HPDE6-E6E7 (cell line): ENCODE measurements around the gene MAN2B2.
A peak's percentile ranks its signal among the peaks of the same experiment; 100 is the strongest.

Experiments used
- DNase-seq: peaks from one replicate; pipeline ENCODE4 v3.0.0; 2011; ENCODE audit warnings: missing footprints; ENCODE audit errors: extremely low spot score

MAN2B2 gene

DNA sequence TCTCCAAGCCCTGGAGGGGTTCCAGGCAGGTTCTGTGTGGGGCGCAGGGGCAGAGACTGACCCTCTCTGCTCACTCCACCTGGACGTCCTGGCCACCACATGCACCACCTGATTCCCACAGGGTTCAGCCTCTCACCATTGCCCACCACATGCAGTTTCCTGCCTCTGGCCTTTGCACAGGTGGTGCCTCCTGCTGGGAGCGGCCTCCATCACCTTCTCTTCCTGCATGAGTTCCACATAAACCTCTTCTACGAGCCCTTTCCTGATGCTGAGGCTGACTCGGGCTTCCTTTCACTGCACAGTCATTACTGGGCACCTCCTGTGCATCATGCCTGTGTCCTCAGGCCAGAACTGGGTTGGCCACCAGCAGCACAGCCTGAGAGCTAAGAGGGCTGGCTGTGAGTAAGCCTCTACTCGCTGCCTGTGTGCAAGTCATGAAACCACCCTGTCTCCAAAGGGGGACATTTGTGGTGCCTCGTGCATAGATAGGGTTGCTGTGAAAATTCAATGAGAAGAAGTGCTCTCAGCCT lies 19.9 kb downstream of the MAN2B2 start:
- no peak for DNase-seq

DNA sequence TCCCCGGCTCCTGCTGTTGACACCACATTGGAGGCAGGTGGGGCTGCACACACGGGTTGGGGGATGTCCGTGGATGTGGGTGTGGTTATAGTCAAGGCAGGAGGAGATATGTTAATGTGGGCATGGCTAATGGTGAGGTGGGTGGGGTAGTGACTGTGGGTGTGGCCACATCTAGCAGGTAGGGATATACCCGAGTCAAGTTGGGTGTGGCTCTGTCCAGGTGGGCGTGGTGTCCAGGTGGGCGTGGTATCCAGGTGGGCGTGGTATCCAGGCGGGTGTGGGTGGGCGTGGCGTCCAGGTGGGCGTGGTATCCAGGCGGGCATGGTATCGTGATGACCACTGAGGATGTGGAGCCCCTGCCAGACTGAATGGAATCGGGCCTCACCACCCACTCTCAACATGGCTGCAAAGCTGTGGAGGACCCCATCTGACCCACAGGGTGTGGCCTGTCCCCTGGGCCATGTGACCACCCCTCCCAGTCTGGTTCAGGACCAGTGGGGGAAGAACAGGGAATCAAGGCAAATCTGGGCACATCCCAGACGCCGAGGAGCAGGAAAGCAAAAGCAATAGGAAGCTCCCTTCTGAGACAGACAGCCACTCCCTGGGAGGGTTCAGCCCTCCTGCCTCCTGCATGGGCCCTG lies 21.0 kb downstream of the MAN2B2 start:
- DNase-seq: peak; percentile 34

GRCh38 chr4:6596948-6597347 lies 22.0 kb downstream of the MAN2B2 start:
- DNase-seq: no peak

- no peak for DNase-seq
These were observed 23.1 kb downstream of the MAN2B2 start for GRCh38 chr4:6598127-6598526.

GRCh38 chr4:6598641-6599040 lies 23.7 kb downstream of the MAN2B2 start:
- DNase-seq: no peak

DNA sequence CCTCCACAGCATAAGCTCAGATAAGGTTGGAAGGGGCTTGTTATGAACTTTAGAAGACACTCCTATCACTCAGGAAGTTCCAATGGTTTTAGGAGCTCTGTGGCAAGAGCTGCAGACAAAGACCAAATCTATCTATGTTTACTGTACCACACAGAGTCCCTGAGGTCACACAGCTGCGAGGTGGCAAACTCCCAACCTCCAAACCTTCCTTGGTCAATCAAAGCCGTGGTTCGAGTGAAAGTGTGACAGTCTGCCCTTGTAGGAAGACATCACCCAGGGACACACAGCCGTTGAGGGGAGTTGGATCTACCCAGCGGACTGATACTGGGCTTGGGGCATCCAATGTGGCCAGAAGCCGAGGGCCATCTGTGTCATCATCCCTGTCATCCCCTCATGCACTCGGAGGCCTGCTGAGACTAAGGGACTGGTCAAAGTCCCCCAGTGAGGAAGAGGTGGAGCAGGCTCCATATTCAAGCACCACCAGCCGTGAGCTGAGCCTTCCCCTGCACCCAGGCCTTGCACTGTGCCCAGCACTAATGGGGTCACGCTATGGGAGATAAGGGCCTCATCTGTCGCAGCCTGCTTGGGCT lies 26.8 kb downstream of the MAN2B2 start:
- DNase-seq: no peak

- no peak for DNase-seq
These were observed 27.3 kb downstream of the MAN2B2 start for GRCh38 chr4:6602289-6602688.

- DNase-seq: no peak
These were observed 28.1 kb downstream of the MAN2B2 start for GRCh38 chr4:6603128-6603527.

DNA sequence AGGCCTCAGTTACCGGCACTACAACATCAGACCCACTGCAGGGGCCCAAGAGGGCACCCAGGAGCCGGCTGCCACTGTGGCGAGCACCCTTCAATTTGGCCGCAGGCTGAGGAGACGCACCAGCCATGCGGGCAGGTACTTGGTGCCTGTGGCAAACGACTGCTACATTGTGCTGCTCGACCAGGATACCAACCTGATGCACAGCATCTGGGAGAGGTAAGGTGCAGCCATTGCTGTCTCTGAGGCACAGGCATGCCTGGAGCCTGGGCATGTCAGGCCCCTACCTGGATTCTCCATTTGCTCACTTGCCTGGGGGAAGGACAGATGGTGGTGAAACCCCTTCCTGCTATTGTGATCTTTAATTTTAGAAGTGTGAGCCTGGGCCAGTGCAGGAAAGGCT lies 30.1 kb downstream of the MAN2B2 start:
- no peak for DNase-seq

GRCh38 chr4:6605605-6606004 lies 30.6 kb downstream of the MAN2B2 start:
- DNase-seq: no peak

DNA sequence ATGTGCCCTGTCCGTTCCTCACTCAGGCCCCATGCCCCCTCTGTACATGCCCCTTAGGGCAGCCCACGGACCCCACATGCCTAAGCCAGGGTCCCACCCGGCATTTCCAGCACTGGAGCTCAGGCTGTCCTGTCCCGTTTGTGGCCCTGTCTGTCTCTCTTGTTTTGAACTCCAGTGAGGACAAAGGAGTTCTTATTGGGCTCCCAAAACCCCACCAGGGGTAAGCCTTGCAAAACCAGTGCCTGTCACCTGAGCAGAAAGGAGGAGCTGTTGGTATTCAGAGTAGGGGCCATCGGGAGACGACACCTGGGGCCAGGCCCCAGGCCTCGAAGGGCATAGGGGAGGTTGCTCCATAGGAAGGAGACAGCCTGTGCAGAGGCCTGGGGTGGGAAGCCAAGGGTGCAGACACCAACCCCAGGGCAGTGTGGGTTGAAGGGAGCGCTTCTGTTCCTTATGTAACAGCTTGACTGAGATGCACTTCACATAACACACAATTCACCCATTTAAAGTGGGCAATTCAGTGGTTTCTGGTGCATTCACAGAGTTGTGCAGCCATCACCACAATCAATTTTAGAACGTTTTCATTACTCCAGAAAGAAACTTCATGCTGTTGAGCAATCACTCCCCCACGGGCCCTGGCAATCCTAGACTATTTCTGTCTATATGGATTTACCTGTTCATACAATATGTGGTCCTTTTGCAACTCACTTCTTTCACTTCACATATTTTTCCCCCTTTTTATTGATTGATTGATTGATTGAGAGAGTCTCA lies 31.7 kb downstream of the MAN2B2 start:
- no peak for DNase-seq

GRCh38 chr4:6607368-6608055 lies 32.5 kb downstream of the MAN2B2 start:
- no peak for DNase-seq

DNA sequence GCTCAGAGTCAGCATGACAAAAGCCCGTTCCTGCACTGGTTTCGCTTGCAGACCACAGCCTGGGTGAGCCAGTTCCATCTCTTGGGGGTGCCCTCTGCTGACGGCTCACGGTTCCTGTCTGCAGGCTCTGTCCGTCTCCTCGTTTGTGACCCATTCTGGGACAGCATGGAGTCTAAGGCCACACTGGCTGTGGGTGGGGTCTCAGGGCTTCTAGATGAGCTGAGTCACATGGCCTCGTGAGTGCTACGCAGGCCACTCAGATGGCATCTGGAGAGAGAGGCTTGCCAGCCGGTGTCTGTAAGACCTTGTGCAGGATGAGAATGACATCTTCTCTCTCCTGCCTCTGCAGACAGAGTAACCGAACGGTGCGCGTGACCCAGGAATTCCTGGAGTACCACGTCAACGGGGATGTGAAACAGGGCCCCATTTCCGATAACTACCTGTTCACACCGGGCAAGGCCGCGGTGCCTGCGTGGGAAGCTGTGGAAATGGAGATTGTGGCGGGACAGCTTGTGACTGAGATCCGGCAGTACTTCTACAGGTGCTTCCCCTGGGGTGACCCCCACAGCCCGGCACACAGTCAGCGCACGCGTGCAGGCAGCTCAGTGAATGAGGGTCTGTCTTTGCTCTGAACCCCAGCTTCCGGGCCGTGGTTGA lies 33.9 kb downstream of the MAN2B2 start:
- no peak for DNase-seq

GRCh38 chr4:6609415-6610079 lies 34.6 kb downstream of the MAN2B2 start:
- no peak for DNase-seq

DNA sequence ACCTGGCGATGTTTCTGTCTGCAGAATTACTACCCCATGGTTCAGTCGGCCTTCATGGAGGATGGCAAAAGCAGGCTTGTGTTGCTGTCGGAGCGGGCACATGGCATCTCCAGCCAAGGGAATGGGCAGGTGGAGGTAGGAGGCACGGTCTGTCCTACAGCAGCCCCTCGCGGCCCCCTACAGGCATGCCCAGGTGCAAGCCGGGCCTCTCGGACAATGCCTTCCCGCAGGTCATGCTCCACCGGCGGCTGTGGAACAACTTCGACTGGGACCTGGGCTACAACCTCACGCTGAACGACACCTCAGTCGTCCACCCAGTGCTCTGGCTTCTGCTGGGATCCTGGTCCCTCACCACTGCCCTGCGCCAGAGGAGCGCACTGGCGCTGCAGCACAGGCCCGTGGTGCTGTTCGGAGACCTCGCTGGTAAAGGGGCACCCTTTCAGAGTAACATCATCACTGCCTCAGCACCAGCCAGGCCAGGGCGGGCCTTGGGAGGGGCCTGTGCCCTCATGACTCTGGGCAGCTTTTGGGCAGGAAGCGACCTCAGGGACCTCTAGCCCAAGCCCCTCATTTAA lies 36.0 kb downstream of the MAN2B2 start:
- DNase-seq: no peak

GRCh38 chr4:6612961-6613675 lies 38.1 kb downstream of the MAN2B2 start:
- no peak for DNase-seq

GRCh38 chr4:6613676-6614651 lies 39.0 kb downstream of the MAN2B2 start:
- DNase-seq: no peak

DNA sequence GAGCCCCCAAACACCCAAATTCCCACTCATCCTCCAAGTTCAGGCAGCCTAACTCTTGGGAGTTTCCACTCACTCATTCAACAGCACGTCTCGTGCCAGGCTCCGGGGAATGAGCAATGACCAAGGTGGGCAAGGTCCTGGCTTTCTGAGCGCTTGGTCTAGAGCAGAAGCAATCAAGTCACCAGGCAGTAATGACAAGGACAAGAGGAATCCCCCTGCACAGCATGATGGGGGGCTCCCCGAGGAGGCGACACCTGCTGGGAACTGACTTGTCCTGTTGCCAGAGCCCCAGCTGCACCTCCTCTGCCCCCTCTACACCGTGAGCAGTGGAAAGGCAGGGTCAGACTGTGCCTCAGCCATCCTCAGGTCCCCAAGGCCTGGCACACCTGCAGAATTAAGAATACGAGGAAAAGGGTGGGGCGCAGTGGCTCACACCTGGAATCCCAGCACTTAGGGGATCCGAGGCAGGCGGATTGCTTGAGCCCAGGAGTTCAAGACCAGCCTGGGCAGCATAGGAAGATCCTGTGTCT lies 39.8 kb downstream of the MAN2B2 start:
- no peak for DNase-seq
